ENCODE measurements around the gene RGS3. TPM values are rescaled to one million over a fixed set of nuclear protein-coding genes. Genes with fewer than 3 reads are reported as not detected.
A peak's percentile ranks its signal among the peaks of the same experiment; 100 is the strongest.

RGS3 gene
- total RNA-seq, 6 donors from 2014 or later = 60.3 to 93.2 (median 72.6) TPM

DNA sequence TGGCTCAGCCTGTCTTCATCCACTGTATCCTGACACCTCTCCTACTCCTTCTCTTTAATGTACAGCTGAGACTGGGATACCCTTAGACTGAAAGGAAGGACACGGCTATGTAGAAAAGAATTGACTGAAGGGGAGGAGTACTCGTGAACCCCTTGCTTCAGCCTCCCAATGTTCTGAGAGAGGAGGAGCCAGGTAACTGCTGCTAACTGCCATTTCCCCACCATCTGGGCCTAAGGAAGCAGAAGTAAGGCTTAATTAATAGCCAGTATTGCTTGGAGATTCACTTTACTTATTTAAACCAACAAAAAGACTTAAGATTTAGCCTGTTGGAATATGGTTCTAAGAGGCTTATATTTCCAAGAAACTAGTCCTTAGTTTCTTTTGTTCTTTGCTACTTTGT lies 18.8 kb upstream of the RGS3 start:
- TF ChIP-seq POLR2AphosphoS5 (IDR thresholded peaks at IDR 0.05) (no peak), CTCF (IDR thresholded peaks at IDR 0.05) (no peak)
- 72 to 76% methylated on average over 2 of the region's 2 CpGs for WGBS, 2 donors
- no peak overlapping the region for H3K4me3 ChIP-seq
- DNase-seq (no peak), ATAC-seq (ENCODE audit: low FRiP score in 2 of 2) (no peak)
- H3K9me3 ChIP-seq = no peaks in the 10 kb centered on the region
- no peaks in the 10 kb centered on the region for H3K27me3 ChIP-seq
- no peaks in the 10 kb centered on the region for H3K36me3 ChIP-seq
- H3K4me1 ChIP-seq = peaks cover 0 to 10% (median 6%) of the 10 kb centered on the region in 4 donors
- H3K27ac ChIP-seq = no peak overlapping the region

DNA sequence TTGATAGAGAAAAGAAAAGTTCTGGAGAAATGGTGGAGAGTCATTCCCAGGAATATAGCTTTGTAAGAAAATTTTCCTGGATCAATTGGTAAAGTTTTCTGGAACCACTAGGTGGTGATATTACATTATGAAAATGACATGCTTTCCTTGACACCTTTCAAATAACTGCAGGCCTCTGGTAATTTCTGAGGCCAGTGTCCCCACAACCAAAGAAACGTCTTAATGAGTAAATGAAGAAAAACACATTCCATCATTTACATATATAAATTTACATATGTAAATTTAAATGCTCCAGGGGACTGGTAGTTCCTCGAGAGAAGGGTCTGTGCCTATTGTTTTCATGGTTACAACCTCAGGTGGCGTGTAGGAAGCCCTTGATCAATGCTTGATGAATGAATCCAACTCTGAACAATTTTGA lies 17.2 kb upstream of the RGS3 start:
- ATAC-seq (ENCODE audit: low FRiP score in 2 of 2) = peak in 1 of 2 donors; percentile 63

GRCh38 chr9:113449376-113449775 lies 14.2 kb upstream of the RGS3 start:
- Histone ChIP-seq H3K4me3 (no peak overlapping the region), H3K9me3 (no peaks in the 10 kb centered on the region), H3K27me3 (no peaks in the 10 kb centered on the region), H3K36me3 (no peaks in the 10 kb centered on the region), H3K27ac (no peak overlapping the region), H3K4me1 (peaks cover 3 to 10% (median 10%) of the 10 kb centered on the region in 4 donors)
- WGBS, 2 donors = 36 to 50% methylated on average over 2 of the region's 2 CpGs
- TF ChIP-seq EP300 (IDR thresholded peaks at IDR 0.05) = no peak
- no peak for TF ChIP-seq POLR2A (IDR thresholded peaks at IDR 0.05)
- no peak for TF ChIP-seq CTCF (IDR thresholded peaks at IDR 0.05)
- no peak for TF ChIP-seq POLR2AphosphoS5 (IDR thresholded peaks at IDR 0.05)
- DNase-seq (no peak), ATAC-seq (ENCODE audit: low FRiP score in 2 of 2) (no peak)

More for the DNA sequence above, 17.2 kb upstream of the RGS3 start:
- peak overlapping the region in 2 of 4 donors; percentile 1 to 36 for H3K27ac ChIP-seq
- TF ChIP-seq EP300 (IDR thresholded peaks at IDR 0.05) (no peak), POLR2AphosphoS5 (IDR thresholded peaks at IDR 0.05) (no peak), CTCF (IDR thresholded peaks at IDR 0.05) (peak; percentile 45 to 76 (median 65))
- H3K36me3 ChIP-seq = no peaks in the 10 kb centered on the region
- peaks cover 0 to 10% (median 6%) of the 10 kb centered on the region in 4 donors for H3K4me1 ChIP-seq
- no peaks in the 10 kb centered on the region for H3K9me3 ChIP-seq
- no peaks in the 10 kb centered on the region for H3K27me3 ChIP-seq
- no peak overlapping the region for H3K4me3 ChIP-seq
- 48 to 59% methylated on average over 3 of the region's 3 CpGs for WGBS, 2 donors
- no peak for DNase-seq

DNA sequence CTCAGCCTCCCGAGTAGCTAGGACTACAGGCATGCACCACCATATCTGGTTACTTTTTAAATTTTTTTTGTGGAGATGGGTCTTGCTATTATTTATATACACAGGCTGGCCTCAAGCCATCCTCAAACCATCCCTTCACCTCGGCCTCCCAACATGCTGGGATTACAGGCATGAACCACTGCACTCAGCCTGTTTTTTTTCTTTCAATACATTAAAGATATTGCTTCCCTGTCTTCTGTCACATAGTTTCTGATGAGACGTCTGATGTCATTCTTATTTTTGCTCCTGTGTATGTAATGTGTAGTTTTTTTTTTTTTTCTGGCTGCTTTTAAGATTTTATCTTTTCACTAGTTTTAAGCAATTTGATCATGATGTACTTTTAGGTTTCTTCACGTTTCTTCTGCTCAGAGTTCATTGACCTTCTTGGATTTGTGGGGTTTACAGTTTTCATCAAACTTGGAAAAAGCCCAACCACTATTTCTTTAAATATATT lies 11.4 kb upstream of the RGS3 start:
- WGBS, 2 donors = 81 to 91% methylated on average over 4 of the region's 4 CpGs
- no peak for ATAC-seq (ENCODE audit: low FRiP score in 2 of 2)

More for the DNA sequence above, 11.4 kb upstream of the RGS3 start:
- no peak for DNase-seq
- no peaks in the 10 kb centered on the region for H3K27me3 ChIP-seq
- no peak overlapping the region for H3K27ac ChIP-seq
- no peak overlapping the region for H3K4me3 ChIP-seq
- peaks cover 21 to 28% (median 22%) of the 10 kb centered on the region in 4 donors for H3K4me1 ChIP-seq
- no peaks in the 10 kb centered on the region for H3K9me3 ChIP-seq
- no peaks in the 10 kb centered on the region for H3K36me3 ChIP-seq
- TF ChIP-seq EP300 (IDR thresholded peaks at IDR 0.05) (no peak), CTCF (IDR thresholded peaks at IDR 0.05) (no peak), POLR2A (IDR thresholded peaks at IDR 0.05) (no peak), POLR2AphosphoS5 (IDR thresholded peaks at IDR 0.05) (no peak)
